ENCODE data around the gene TMEM123.

Gene TMEM123

GRCh38 chr11:102386136-102386734 is 66.3 kb downstream of the TMEM123 start:
- Histone ChIP-seq H3K9me3 (ENCODE audit: insufficient read depth, low read length, severe bottlenecking) (no peaks in the 10 kb centered on the region), H3K36me3 (ENCODE audit: insufficient read depth, low read length) (peaks cover 22% of the 10 kb centered on the region), H3K4me3 (ENCODE audit: low read depth in 1 of 2, low read length in 2 of 2) (no peak overlapping the region), H3K79me2 (ENCODE audit: insufficient read depth, low read length) (no peaks in the 10 kb centered on the region), H2AFZ (ENCODE audit: low read depth, low read length) (no peak overlapping the region), H3K9ac (ENCODE audit: low read depth, low read length) (no peak overlapping the region), H4K20me1 (ENCODE audit: insufficient read depth, low read length) (no peaks in the 10 kb centered on the region), H3K4me2 (ENCODE audit: insufficient read depth, low read length) (no peak overlapping the region), H3K27ac (ENCODE audit: low read length) (peak overlapping the region; percentile 48), H3K4me1 (ENCODE audit: insufficient read depth, low read length) (peaks cover 30% of the 10 kb centered on the region), H3K27me3 (ENCODE audit: insufficient read depth, low read length, poor library complexity) (no peaks in the 10 kb centered on the region)
- TF ChIP-seq, protein P1, sequence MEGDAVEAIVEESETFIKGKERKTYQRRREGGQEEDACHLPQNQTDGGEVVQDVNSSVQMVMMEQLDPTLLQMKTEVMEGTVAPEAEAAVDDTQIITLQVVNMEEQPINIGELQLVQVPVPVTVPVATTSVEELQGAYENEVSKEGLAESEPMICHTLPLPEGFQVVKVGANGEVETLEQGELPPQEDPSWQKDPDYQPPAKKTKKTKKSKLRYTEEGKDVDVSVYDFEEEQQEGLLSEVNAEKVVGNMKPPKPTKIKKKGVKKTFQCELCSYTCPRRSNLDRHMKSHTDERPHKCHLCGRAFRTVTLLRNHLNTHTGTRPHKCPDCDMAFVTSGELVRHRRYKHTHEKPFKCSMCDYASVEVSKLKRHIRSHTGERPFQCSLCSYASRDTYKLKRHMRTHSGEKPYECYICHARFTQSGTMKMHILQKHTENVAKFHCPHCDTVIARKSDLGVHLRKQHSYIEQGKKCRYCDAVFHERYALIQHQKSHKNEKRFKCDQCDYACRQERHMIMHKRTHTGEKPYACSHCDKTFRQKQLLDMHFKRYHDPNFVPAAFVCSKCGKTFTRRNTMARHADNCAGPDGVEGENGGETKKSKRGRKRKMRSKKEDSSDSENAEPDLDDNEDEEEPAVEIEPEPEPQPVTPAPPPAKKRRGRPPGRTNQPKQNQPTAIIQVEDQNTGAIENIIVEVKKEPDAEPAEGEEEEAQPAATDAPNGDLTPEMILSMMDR (IDR thresholded peaks at IDR 0.05; ENCODE audit: borderline replicate concordance, extremely low read depth, low read length, poor library complexity, severe bottlenecking): no peak
- no peak for TF ChIP-seq EZH2 (IDR thresholded peaks at IDR 0.05; ENCODE audit: borderline replicate concordance, low read depth, low read length, severe bottlenecking)
- DNase-seq (no peak), ATAC-seq (ENCODE audit: insufficient read depth, low read depth) (peak; percentile 49)

- Histone ChIP-seq H3K4me1 (ENCODE audit: insufficient read depth, low read length) (peaks cover 30% of the 10 kb centered on the region), H3K4me3 (ENCODE audit: low read depth in 1 of 2, low read length in 2 of 2) (no peak overlapping the region), H3K9me3 (ENCODE audit: insufficient read depth, low read length, severe bottlenecking) (no peaks in the 10 kb centered on the region), H3K27ac (ENCODE audit: low read length) (peak overlapping the region; percentile 68), H3K36me3 (ENCODE audit: insufficient read depth, low read length) (peaks cover 30% of the 10 kb centered on the region), H2AFZ (ENCODE audit: low read depth, low read length) (no peak overlapping the region), H3K9ac (ENCODE audit: low read depth, low read length) (no peak overlapping the region), H4K20me1 (ENCODE audit: insufficient read depth, low read length) (no peaks in the 10 kb centered on the region), H3K27me3 (ENCODE audit: insufficient read depth, low read length, poor library complexity) (no peaks in the 10 kb centered on the region), H3K79me2 (ENCODE audit: insufficient read depth, low read length) (no peaks in the 10 kb centered on the region), H3K4me2 (ENCODE audit: insufficient read depth, low read length) (no peak overlapping the region)
- ATAC-seq (ENCODE audit: insufficient read depth, low read depth) (no peak), DNase-seq (no peak)
- no peak for TF ChIP-seq EZH2 (IDR thresholded peaks at IDR 0.05; ENCODE audit: borderline replicate concordance, low read depth, low read length, severe bottlenecking)
- TF ChIP-seq, protein P1 (IDR thresholded peaks at IDR 0.05; ENCODE audit: borderline replicate concordance, extremely low read depth, low read length, poor library complexity, severe bottlenecking): no peak
Observed at GRCh38 chr11:102385085-102386007, 67.2 kb downstream of the TMEM123 start.

- H3K79me2 ChIP-seq (ENCODE audit: insufficient read depth, low read length): no peaks in the 10 kb centered on the region
- TF ChIP-seq, protein P1 (IDR thresholded peaks at IDR 0.05; ENCODE audit: borderline replicate concordance, extremely low read depth, low read length, poor library complexity, severe bottlenecking): no peak
- TF ChIP-seq EZH2 (IDR thresholded peaks at IDR 0.05; ENCODE audit: borderline replicate concordance, low read depth, low read length, severe bottlenecking): no peak
- no peak overlapping the region for H3K9ac ChIP-seq (ENCODE audit: low read depth, low read length)
- no peaks in the 10 kb centered on the region for H3K27me3 ChIP-seq (ENCODE audit: insufficient read depth, low read length, poor library complexity)
- peaks cover 30% of the 10 kb centered on the region for H3K4me1 ChIP-seq (ENCODE audit: insufficient read depth, low read length)
- no peak for ATAC-seq (ENCODE audit: insufficient read depth, low read depth)
- peaks cover 38% of the 10 kb centered on the region for H3K36me3 ChIP-seq (ENCODE audit: insufficient read depth, low read length)
- no peak overlapping the region for H2AFZ ChIP-seq (ENCODE audit: low read depth, low read length)
- H3K27ac ChIP-seq (ENCODE audit: low read length): peak overlapping the region; percentile 68; the same call in 1 of the 2 replicates
- H4K20me1 ChIP-seq (ENCODE audit: insufficient read depth, low read length): no peaks in the 10 kb centered on the region
- H3K4me3 ChIP-seq (ENCODE audit: low read depth in 1 of 2, low read length in 2 of 2): no peak overlapping the region
- no peaks in the 10 kb centered on the region for H3K9me3 ChIP-seq (ENCODE audit: insufficient read depth, low read length, severe bottlenecking)
- no peak for DNase-seq
- no peak overlapping the region for H3K4me2 ChIP-seq (ENCODE audit: insufficient read depth, low read length)
Observed at GRCh38 chr11:102384419-102385079, 68.0 kb downstream of the TMEM123 start.

All from DND-41 (cell line).